Memory B cell (primary cell): Measurements from ENCODE around the gene LDLRAD4.
"Not testable (repeated sequence)": the region's sequence is repeated elsewhere in the genome, so short reads cannot be mapped to it uniquely, and the experiment has no call there.

ENCODE experiments used
- ATAC-seq: fragments of 150-1000 bp; cut with Tn5 transposase; 2 replicates; pipeline ENCODE4 v1.10.0; 2021; ENCODE audit warnings: low read depth, mild to moderate bottlenecking, moderate library complexity
- DNase-seq, 2 donors: peaks; one replicate each; pipeline ENCODE4 v3.0.0; 2022; ENCODE audit warnings: low spot score in 2 of 2
- H3K27ac Mint-ChIP-seq: one replicate; pipeline ENCODE4 v1.8.0; 2022; ENCODE audit warnings: mild to moderate bottlenecking, moderate library complexity, mixed read lengths
- H3K27me3 Mint-ChIP-seq: one replicate; pipeline ENCODE4 v1.8.0; 2022; ENCODE audit warnings: mixed read lengths
- H3K36me3 Mint-ChIP-seq: one replicate; pipeline ENCODE4 v1.8.0; 2022; ENCODE audit warnings: mild to moderate bottlenecking, mixed read lengths
- H3K4me1 Mint-ChIP-seq: one replicate; pipeline ENCODE4 v1.8.0; 2022; ENCODE audit warnings: mixed read lengths
- H3K4me3 Mint-ChIP-seq: one replicate; pipeline ENCODE4 v1.8.0; 2022; ENCODE audit warnings: mild to moderate bottlenecking, moderate library complexity, mixed read lengths
- H3K9me3 Mint-ChIP-seq: one replicate; pipeline ENCODE4 v1.8.0; 2022; ENCODE audit warnings: mixed read lengths

The LDLRAD4 gene

GRCh38 chr18:13256444-13257305, 38.1 kb downstream of the LDLRAD4 start:
- H3K4me3 Mint-ChIP-seq, result no peak overlapping the region
- H3K27ac Mint-ChIP-seq, result no peak overlapping the region
- ATAC-seq, result no peak
- H3K9me3 Mint-ChIP-seq, result no peaks in the 10 kb centered on the region
- DNase-seq, result no peak
- peaks cover 21% of the 10 kb centered on the region for H3K27me3 Mint-ChIP-seq
- no peaks in the 10 kb centered on the region for H3K36me3 Mint-ChIP-seq
- H3K4me1 Mint-ChIP-seq, result peaks cover 2% of the 10 kb centered on the region

GRCh38 chr18:13257361-13257980, 38.9 kb downstream of the LDLRAD4 start:
- H3K9me3 Mint-ChIP-seq, result no peaks in the 10 kb centered on the region
- ATAC-seq (no peak), DNase-seq (no peak)
- H3K27ac Mint-ChIP-seq, result no peak overlapping the region
- H3K27me3 Mint-ChIP-seq, result peaks cover 23% of the 10 kb centered on the region
- H3K4me1 Mint-ChIP-seq, result peaks cover 3% of the 10 kb centered on the region
- H3K4me3 Mint-ChIP-seq, result no peak overlapping the region
- no peaks in the 10 kb centered on the region for H3K36me3 Mint-ChIP-seq

- Mint-ChIP-seq H3K4me1 (peaks cover 3% of the 10 kb centered on the region), H3K4me3 (no peak overlapping the region), H3K27me3 (peaks cover 20% of the 10 kb centered on the region), H3K9me3 (no peaks in the 10 kb centered on the region), H3K27ac (no peak overlapping the region), H3K36me3 (no peaks in the 10 kb centered on the region)
- DNase-seq, result no peak
- ATAC-seq, result no peak
Measured at GRCh38 chr18:13258921-13259320, 40.4 kb downstream of the LDLRAD4 start.

GRCh38 chr18:13259701-13260100, 41.1 kb downstream of the LDLRAD4 start:
- DNase-seq (no peak), ATAC-seq (no peak)
- Mint-ChIP-seq H3K4me1 (peaks cover 3% of the 10 kb centered on the region), H3K36me3 (no peaks in the 10 kb centered on the region), H3K27ac (no peak overlapping the region), H3K9me3 (no peaks in the 10 kb centered on the region), H3K27me3 (peaks cover 20% of the 10 kb centered on the region), H3K4me3 (no peak overlapping the region)

GRCh38 chr18:13260197-13260934, 41.8 kb downstream of the LDLRAD4 start:
- peaks cover 20% of the 10 kb centered on the region for H3K27me3 Mint-ChIP-seq
- H3K9me3 Mint-ChIP-seq, result no peaks in the 10 kb centered on the region
- H3K36me3 Mint-ChIP-seq, result no peaks in the 10 kb centered on the region
- ATAC-seq (no peak), DNase-seq (no peak)
- peaks cover 3% of the 10 kb centered on the region for H3K4me1 Mint-ChIP-seq
- H3K4me3 Mint-ChIP-seq, result no peak overlapping the region
- H3K27ac Mint-ChIP-seq, result no peak overlapping the region

- H3K36me3 Mint-ChIP-seq, result no peaks in the 10 kb centered on the region
- ATAC-seq (no peak), DNase-seq (no peak)
- no peak overlapping the region for H3K4me3 Mint-ChIP-seq
- no peak overlapping the region for H3K27ac Mint-ChIP-seq
- H3K9me3 Mint-ChIP-seq, result no peaks in the 10 kb centered on the region
- H3K4me1 Mint-ChIP-seq, result peaks cover 3% of the 10 kb centered on the region
- peaks cover 20% of the 10 kb centered on the region for H3K27me3 Mint-ChIP-seq
Measured at GRCh38 chr18:13260935-13261640, 42.5 kb downstream of the LDLRAD4 start.

GRCh38 chr18:13261661-13262357, 43.2 kb downstream of the LDLRAD4 start:
- Mint-ChIP-seq H3K27ac (no peak overlapping the region), H3K27me3 (peaks cover 20% of the 10 kb centered on the region), H3K9me3 (no peaks in the 10 kb centered on the region), H3K36me3 (no peaks in the 10 kb centered on the region), H3K4me3 (peak overlapping the region; percentile 39), H3K4me1 (peaks cover 5% of the 10 kb centered on the region)
- DNase-seq (no peak), ATAC-seq (peak; percentile 80)

- H3K4me3 Mint-ChIP-seq, DNase-seq, H3K4me1 Mint-ChIP-seq, H3K9me3 Mint-ChIP-seq, H3K36me3 Mint-ChIP-seq, H3K27ac Mint-ChIP-seq, ATAC-seq: not testable (repeated sequence)
- H3K27me3 Mint-ChIP-seq, result peaks cover 20% of the 10 kb centered on the region
Measured at GRCh38 chr18:13262358-13262680, 43.8 kb downstream of the LDLRAD4 start.

- no peak for ATAC-seq
- Mint-ChIP-seq H3K4me3 (no peak overlapping the region), H3K4me1 (peaks cover 7% of the 10 kb centered on the region), H3K36me3 (no peaks in the 10 kb centered on the region), H3K9me3 (no peaks in the 10 kb centered on the region), H3K27ac (no peak overlapping the region), H3K27me3 (peaks cover 18% of the 10 kb centered on the region)
- no peak for DNase-seq
Measured at GRCh38 chr18:13262839-13263691, 44.5 kb downstream of the LDLRAD4 start.

GRCh38 chr18:13264091-13265007, 45.8 kb downstream of the LDLRAD4 start:
- DNase-seq (no peak), ATAC-seq (no peak)
- H3K4me3 Mint-ChIP-seq, result no peak overlapping the region
- H3K36me3 Mint-ChIP-seq, result no peaks in the 10 kb centered on the region
- no peaks in the 10 kb centered on the region for H3K9me3 Mint-ChIP-seq
- H3K4me1 Mint-ChIP-seq, result peaks cover 9% of the 10 kb centered on the region
- peaks cover 21% of the 10 kb centered on the region for H3K27me3 Mint-ChIP-seq
- H3K27ac Mint-ChIP-seq, result no peak overlapping the region

- no peak overlapping the region for H3K27ac Mint-ChIP-seq
- H3K36me3 Mint-ChIP-seq, result no peaks in the 10 kb centered on the region
- H3K9me3 Mint-ChIP-seq, result no peaks in the 10 kb centered on the region
- peaks cover 24% of the 10 kb centered on the region for H3K27me3 Mint-ChIP-seq
- no peak overlapping the region for H3K4me3 Mint-ChIP-seq
- ATAC-seq (no peak), DNase-seq (no peak)
- peaks cover 9% of the 10 kb centered on the region for H3K4me1 Mint-ChIP-seq
Measured at GRCh38 chr18:13265008-13265910, 46.7 kb downstream of the LDLRAD4 start.
